ENCODE results near the gene RASGRF2. TPM values are rescaled to one million over a fixed set of nuclear protein-coding genes. Genes with fewer than 3 reads are reported as not detected.

The RASGRF2 gene
- total RNA-seq, 1 experiment from 2014 or later = 0.48 TPM

DNA sequence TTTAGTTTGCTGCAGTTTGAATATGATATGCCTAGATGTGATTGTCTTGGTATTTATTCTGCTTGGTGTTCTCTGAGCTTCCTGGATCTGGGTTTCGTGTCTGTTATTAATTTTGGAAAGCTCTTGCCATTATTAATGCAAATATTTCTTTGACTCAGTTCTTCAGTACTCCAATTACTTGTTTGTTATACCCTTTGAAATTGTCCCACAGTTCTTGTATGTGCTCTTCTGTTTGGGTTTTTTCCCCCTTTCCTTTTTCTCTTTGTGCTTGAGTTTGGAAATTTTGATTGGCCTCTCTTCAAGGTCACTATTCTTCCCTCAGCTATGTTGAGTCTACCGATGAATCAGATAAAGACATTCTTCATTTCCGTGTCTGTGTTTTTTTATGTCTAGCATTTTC, 176.4 kb downstream of the RASGRF2 start:
- intact Hi-C loops (cut with micrococcal nuclease; ENCODE audit: unreplicated experiment) = no loop called here
- TF ChIP-seq, protein P1, sequence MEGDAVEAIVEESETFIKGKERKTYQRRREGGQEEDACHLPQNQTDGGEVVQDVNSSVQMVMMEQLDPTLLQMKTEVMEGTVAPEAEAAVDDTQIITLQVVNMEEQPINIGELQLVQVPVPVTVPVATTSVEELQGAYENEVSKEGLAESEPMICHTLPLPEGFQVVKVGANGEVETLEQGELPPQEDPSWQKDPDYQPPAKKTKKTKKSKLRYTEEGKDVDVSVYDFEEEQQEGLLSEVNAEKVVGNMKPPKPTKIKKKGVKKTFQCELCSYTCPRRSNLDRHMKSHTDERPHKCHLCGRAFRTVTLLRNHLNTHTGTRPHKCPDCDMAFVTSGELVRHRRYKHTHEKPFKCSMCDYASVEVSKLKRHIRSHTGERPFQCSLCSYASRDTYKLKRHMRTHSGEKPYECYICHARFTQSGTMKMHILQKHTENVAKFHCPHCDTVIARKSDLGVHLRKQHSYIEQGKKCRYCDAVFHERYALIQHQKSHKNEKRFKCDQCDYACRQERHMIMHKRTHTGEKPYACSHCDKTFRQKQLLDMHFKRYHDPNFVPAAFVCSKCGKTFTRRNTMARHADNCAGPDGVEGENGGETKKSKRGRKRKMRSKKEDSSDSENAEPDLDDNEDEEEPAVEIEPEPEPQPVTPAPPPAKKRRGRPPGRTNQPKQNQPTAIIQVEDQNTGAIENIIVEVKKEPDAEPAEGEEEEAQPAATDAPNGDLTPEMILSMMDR (conservative IDR thresholded peaks at IDR 0.05) = no peak
- TF ChIP-seq EZH2 (IDR thresholded peaks at IDR 0.05; ENCODE audit: low read depth) = no peak
- Histone ChIP-seq H3F3A (ENCODE audit: insufficient read depth, low read depth) (no peaks in the 10 kb centered on the region), H3K9me3 (ENCODE audit: insufficient read depth, low read depth) (no peaks in the 10 kb centered on the region), H3K4me3 (no peak overlapping the region), H3K79me2 (ENCODE audit: low read depth) (no peaks in the 10 kb centered on the region), H2AFZ (no peak overlapping the region), H3K27ac (no peak overlapping the region), H3K9me2 (ENCODE audit: insufficient read depth) (no peaks in the 10 kb centered on the region), H3K4me1 (replicated peaks; ENCODE audit: insufficient read depth) (no peaks in the 10 kb centered on the region), H4K20me1 (ENCODE audit: insufficient read depth) (no peaks in the 10 kb centered on the region), H3K4me2 (no peak overlapping the region), H3K36me3 (ENCODE audit: low read depth) (no peaks in the 10 kb centered on the region), H3K27me3 (ENCODE audit: insufficient read depth, low read depth) (no peaks in the 10 kb centered on the region)
- CTCF ChIA-PET = no interaction called here
- no peak for DNase-seq
- POLR2A ChIA-PET (ENCODE audit: unreplicated experiment) = no interaction called here
- BruUV-seq (replicated peaks) = no TSS peak

GRCh38 chr5:81137833-81138232, 177.7 kb downstream of the RASGRF2 start:
- H3K9me2 ChIP-seq (ENCODE audit: insufficient read depth) = no peaks in the 10 kb centered on the region
- POLR2A ChIA-PET (ENCODE audit: unreplicated experiment) = no interaction called here
- H2AFZ ChIP-seq = no peak overlapping the region
- no peaks in the 10 kb centered on the region for H3K27me3 ChIP-seq (ENCODE audit: insufficient read depth, low read depth)
- H4K20me1 ChIP-seq (ENCODE audit: insufficient read depth) = no peaks in the 10 kb centered on the region
- no peak overlapping the region for H3K27ac ChIP-seq
- no peak overlapping the region for H3K4me2 ChIP-seq
- no peaks in the 10 kb centered on the region for H3K36me3 ChIP-seq (ENCODE audit: low read depth)
- no peak for TF ChIP-seq EZH2 (IDR thresholded peaks at IDR 0.05; ENCODE audit: low read depth)
- TF ChIP-seq, protein P1 (conservative IDR thresholded peaks at IDR 0.05) = no peak
- H3K79me2 ChIP-seq (ENCODE audit: low read depth) = no peaks in the 10 kb centered on the region
- no peak overlapping the region for H3K4me3 ChIP-seq
- no peaks in the 10 kb centered on the region for H3K9me3 ChIP-seq (ENCODE audit: insufficient read depth, low read depth)
- intact Hi-C loops (cut with micrococcal nuclease; ENCODE audit: unreplicated experiment) = no loop called here
- H3K4me1 ChIP-seq (replicated peaks; ENCODE audit: insufficient read depth) = no peaks in the 10 kb centered on the region
- CTCF ChIA-PET = no interaction called here
- DNase-seq = no peak
- no TSS peak for BruUV-seq (replicated peaks)
- no peaks in the 10 kb centered on the region for H3F3A ChIP-seq (ENCODE audit: insufficient read depth, low read depth)

DNA sequence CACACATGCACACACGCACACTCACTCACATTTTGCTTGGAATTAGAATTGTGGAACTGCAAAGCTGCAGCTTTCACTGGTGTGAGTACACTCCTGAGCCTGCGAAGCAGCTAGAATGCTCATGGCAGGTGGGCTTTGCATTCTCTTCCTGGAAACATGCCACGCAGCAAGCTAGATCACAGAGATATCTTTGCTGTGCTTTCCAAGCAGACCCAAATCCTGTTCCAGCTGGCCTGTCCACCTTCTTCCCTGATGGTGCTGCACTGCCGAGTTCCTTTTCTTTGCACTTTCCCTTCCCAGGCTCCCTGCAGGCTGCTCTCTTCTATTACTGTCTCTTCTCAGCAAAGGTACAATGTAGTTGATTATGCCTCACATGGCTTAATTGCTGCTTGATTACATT, 180.3 kb downstream of the RASGRF2 start:
- no peaks in the 10 kb centered on the region for H3F3A ChIP-seq (ENCODE audit: insufficient read depth, low read depth)
- no peaks in the 10 kb centered on the region for H3K27me3 ChIP-seq (ENCODE audit: insufficient read depth, low read depth)
- TF ChIP-seq, protein P1 (conservative IDR thresholded peaks at IDR 0.05) = no peak
- no peak for TF ChIP-seq EZH2 (IDR thresholded peaks at IDR 0.05; ENCODE audit: low read depth)
- H3K79me2 ChIP-seq (ENCODE audit: low read depth) = no peaks in the 10 kb centered on the region
- no TSS peak for BruUV-seq (replicated peaks)
- no peak overlapping the region for H2AFZ ChIP-seq
- ChIA-PET POLR2A (ENCODE audit: unreplicated experiment) (no interaction called here), CTCF (no interaction called here)
- no peak overlapping the region for H3K4me3 ChIP-seq
- no peak overlapping the region for H3K4me2 ChIP-seq
- no peaks in the 10 kb centered on the region for H3K4me1 ChIP-seq (replicated peaks; ENCODE audit: insufficient read depth)
- DNase-seq = no peak
- no peak overlapping the region for H3K27ac ChIP-seq
- no peaks in the 10 kb centered on the region for H3K9me3 ChIP-seq (ENCODE audit: insufficient read depth, low read depth)
- intact Hi-C loops (cut with micrococcal nuclease; ENCODE audit: unreplicated experiment) = no loop called here
- no peaks in the 10 kb centered on the region for H3K36me3 ChIP-seq (ENCODE audit: low read depth)
- H4K20me1 ChIP-seq (ENCODE audit: insufficient read depth) = no peaks in the 10 kb centered on the region
- H3K9me2 ChIP-seq (ENCODE audit: insufficient read depth) = no peaks in the 10 kb centered on the region
